ENCODE measurements around the gene ITM2C.

ITM2C gene

DNA sequence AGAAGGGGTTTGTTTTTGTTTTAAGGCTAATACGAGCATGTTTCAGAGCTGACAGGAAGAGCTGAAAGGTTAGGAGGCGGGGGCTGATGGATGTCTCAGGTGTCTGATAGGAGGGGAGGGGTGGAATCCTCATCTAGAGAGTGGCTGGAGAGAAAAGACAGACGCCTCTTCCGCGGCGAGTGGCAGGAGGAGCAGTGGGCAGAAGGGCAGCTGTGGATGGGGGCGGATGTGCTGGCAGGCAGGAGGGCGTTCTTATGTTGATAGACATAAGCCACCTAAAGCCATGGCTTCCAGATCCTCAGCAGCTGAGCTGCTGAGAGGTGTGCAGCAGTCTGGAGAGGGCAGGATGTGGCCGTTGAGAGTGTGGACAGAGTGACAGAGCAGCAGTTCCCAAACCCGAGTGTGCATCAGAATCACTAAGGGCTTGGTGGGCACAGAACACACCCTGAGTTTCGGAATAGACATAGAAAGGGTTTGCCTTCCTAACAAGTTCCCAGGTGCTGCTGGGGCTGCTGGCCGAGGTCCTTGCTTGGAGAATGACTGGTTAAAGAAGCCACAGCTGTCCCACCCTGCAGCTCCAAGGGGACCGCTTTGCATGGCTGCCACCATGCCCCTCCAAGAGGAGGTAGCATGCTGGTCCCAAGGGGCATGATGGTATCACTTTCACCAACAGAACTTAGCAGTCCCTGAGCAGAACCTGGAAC lies 3.0 kb upstream of the ITM2C start:
- DNase-seq: peak in 2 of 3 experiments; percentile 31 to 39

DNA sequence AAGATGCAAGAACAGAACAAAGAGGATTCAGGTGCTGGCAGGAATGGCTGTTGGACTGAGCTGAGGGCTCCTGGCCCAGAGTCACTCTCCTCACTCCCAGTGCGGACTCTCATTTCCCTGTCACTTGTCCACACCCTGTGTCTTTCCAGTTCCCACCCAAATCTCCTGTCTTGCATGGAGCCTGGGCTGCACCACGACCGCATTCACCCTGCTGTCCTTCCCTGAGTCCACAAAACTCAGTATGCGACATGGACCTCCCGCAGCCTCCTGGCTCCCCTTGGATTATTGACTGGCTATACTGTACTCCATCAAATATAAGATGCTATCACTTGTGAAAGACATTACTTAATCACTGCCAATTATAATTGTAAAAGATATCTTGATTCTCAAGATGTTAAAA lies 2.5 kb upstream of the ITM2C start:
- no peak for DNase-seq

DNA sequence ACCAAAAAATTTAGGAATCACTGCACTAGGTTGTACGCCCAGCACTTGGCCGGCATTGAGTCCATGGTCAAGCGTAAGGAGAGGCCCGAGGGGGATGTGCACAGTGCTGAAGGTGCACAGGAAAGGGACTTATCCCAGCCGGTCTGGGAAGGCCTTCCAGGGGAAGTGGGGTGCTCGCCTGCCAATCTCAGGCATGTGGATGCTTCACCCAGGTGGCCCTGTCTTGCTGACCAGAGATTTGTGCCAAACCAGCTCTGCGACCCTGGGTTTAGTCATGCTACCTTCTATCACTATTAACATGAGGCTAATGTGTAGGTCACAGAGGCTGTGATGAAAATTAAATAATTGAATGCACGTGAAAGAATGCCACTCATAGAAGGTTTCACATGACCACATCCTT lies 1.7 kb upstream of the ITM2C start:
- DNase-seq: no peak

DNA sequence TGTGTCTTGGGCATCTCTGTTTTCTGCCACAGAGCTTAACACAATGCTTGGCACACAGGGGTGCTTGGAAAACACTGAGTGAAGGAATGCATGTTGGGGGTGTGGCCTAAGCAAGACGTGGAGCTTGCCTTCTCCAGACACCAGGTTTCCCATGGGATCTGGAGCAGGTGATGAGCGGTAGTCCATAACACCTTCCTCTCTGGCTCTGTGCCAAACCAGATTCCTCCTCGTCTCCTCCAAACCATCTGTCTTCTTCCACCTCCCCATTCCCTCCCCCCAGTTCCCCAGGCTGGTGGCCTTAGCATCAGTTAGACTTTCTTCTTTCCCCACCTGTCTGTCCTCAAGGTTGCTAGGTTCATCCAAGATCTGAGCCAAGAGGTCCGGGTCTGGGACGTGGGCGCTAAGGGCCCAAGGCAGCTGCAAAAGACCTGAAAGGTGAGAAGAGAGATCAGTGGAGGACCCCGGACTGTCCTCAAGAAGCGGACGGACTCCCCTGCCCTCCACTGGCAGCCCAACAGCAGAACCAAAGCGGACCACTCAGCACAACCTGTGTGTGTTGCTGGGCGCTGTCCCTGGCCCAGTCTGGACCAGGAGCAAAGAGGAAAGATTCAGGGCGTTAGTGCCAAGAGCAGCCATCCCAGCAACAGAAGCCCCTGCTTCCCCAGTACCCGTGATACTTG lies 1.2 kb upstream of the ITM2C start:
- DNase-seq: peak in 2 of 3 experiments; percentile 6 to 24

DNA sequence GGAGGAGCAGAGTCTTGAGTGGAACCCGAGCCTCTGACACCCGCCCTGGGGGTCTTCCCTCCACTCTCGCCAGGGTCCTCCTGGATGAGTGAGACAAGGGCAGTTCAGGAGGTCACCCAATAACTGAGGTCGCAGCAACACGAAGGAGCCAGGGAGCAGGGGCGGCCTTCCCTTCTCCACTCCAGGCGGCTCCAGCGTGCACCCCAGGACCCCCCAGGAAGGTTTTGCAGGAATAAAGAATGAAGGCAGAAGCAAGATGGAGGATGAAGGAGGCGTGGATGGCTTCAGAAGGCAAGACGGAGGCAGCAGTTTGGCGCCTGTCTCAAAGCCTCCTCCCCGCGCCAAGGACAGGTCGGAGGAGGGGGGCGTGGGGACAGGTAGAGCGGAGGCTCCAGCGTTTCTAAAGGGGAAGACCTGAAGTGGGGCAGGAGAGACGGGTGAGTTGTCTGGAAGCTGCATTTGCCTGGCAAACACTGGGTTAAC lies 579 bp upstream of the ITM2C start:
- DNase-seq: peak in 1 of 3 experiments; percentile 27

DNA sequence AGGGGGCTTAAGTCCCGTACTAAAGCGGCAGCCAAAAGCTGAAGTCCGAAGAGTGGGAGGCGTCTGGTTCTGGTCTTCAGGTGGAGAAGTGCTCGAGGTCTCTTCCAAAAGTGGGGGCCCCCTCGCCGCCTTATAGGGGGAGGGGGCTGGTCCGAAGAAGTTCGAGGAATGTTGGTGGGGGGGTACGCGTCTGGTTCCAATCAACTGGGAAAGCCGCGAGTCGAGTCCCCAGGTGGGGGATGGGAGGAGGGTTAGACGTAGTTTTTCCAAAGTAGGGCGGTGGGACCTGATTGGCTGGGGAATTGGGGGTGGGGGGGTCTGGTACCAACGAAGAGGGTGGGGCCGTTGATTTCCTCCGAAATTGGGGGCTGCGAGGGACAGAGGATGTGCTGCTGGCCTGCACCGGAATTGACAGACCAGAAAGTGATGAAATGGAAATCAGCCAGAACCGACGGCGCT lies 594 bp downstream of the ITM2C start:
- DNase-seq: peak in 1 of 3 experiments; percentile 51

DNA sequence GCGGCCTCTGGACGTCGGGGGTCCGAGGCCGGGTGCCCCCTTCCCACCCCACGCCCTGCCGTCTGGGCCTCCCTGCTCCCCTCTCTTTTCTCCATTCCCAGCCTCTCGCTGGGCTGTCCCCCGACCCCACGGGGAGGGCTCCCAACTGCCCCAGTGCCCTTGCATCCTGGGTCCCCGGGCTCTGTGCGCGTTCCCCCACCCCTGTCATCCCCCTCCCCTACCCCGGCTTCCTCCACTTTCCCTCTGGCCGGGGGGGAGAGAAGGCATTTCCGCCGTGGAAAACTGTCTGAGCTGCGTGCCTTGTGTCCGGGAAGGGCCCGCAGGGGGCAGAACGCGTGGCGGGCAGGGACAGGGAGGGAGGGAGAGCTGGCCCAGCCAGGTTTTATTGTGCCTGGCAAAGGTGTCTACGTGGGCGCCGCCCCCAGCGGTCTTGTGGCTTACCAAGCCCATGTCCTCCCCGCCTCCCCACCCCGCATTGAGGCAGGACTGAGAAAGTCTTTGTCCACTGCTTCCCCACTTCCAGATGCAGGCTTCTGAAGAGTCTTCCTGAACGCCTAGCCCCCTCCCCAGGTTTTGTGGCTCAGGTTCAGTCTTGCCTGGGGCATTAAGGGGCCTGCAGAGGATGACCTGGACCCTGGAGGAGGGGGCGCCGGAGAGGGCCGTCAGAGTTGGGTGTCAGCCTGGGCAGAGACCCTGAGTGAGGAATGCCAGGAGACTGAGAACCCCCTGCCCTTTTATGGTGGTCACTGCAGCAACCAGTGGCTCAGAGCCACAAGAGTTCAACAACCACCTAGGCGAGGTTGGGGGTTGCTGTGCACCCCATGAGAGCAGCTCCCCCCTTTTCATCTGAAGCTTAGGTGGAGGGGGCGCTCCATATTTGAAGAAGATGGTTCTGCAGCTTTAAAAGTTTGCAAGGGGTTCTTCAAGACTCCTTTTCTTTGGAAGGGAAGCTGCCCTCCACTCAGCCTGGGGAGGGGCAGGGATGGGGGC lies 1.3 kb downstream of the ITM2C start:
- DNase-seq: peak in 2 of 3 experiments; percentile 55 to 59

DNA sequence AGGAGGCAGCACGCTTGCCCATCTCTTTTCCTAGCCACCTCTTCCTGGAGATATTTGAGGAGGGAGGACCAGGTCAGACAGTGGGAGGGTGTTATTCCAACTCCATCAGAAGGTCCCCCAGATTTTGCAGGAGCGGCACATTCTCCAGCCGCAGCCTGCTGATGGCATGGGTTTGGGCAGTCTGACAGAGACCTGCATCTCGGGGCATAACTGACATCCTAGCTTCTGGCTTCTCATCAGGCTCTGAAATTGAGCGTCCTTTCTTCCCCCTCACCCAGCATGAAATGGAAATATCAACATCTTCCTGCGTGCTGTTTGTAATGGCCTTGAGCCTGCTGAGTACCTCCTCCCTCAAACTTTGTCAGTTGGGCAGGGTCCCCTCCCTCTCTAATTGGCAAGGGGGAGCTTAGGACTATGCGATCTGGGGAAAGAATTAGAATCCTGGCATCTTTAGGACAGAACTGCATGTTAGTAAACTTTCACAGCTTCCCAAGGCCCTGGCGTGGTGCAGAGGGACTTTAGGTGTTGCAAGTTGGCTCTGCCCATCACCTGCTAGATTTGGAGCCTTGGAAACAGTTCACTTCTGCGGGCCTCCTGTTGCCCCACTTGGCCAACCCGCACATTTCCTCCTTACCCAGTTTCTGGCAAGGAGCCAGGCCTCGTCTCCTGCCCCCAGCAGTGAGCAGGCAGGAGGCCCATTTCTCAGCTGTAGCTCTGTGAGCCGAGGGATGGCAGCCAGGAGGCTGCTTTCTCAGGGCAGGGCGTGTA lies 2.2 kb downstream of the ITM2C start:
- DNase-seq: peak in 2 of 3 experiments; percentile 34 to 76

DNA sequence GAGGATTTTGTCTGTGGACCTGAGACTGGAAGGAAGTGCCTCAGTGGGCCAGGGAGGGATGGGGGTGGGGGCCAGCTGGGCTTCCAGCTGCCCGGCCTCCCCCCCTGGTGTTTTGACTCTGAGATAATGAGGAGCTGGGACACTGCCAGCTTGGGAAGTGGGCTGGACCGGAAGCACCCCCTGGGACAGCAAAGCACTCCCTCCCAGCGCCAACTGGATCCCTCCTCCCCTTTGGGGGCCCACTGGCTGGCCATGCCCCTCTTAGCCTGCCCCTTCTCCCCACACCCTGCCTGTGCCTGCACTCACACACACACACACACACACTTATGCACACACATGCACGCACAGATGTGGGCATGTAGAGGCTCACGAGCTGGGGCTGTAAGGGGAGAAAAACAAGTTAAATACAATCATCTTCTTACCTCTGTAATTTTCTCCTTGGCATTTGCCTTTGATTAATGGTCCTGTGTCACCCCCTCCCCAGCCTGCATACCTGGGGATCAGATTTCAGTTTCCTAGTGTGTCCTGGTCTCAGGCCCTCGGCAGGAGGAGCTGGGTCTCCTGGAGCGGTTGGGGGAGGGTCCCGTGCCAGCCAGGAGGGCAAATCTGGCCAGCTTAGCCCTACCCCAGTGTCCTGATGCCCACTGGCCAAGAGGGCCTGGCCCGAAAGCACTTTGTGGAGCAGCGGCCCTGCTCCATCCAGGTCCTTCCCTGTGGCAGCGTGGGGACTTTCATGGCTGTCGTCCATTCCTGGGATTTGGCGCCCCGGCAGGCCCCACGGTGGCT lies 3.6 kb downstream of the ITM2C start:
- DNase-seq: peak in 2 of 3 experiments; percentile 70 to 91

DNA sequence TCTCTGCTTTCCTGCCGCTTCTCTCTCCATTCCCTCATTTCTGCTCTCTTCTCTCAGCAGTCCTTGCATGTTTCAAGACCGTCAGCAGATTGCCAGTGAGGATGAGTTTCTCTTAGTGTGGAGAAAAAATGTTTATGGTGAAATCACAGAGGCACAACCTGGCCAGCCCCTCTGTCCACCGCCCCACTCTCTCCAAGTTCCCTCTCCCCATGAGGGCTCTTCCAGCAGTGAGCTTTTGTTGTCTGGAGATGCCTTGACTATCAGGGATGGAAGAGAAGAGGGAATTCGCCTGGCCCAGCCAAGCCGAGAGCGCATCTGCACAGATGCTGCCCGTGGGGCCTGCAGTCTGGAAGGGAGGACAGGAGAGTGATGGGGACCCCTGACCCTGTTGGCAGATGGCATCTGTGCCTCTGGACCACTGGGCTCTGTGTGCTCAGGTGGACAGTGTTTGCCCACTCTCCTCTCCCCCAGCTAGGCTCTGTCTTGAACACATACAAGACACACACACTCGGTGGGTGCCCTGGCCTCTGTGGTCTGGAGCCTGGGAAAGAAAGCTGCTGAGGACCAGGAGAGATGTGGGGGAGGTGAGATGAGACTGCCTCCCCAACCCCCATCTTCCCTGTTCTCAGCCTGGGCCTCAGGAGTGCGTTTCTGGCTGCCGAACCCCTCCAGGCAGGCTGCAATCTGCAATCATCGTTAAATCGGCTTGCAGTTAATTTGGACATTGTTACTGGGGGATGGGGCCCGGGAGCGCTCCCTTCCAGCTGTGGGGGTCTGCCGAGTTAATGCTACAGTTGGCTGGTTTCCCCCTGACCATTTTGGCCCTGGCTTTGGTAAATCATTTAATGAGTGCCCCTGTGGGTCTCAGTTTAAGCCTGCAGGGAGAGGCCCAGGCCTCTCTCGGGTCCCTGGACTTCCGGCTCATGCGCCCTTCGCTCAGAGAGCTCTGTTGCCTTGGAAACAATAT lies 4.5 kb downstream of the ITM2C start:
- peak in 1 of 3 experiments; percentile 37 for DNase-seq

DNA sequence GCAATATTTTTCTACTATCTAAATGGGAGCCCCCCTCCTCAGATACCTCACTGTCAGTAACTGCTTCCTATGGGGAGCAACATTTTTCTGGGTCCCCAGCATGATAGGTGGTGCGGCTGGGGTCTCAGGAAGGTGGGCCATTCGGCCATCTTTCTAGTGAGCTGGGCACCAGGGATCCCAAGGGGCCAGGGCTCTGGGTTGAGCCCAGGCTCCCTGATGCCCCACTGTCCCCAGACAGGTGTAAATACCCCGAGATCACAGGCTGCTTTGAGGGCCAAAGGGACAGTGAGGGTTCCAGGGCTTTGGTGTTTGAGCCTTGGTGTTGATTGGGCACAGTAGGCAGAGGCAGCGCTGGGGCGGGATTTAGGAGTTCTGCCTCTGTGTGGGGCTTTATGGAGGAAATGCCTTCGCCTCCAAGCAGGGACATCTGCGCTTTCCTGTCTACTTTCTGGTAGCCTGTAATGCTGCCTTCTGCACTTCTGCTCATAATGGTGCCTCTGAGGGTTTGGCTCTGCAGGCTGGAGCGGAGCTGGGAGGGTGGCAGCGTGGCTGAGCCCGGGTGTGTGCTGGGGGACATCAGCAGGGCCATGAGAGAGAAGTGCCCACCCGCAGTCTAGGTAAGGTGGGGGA lies 5.3 kb downstream of the ITM2C start:
- no peak for DNase-seq

DNA sequence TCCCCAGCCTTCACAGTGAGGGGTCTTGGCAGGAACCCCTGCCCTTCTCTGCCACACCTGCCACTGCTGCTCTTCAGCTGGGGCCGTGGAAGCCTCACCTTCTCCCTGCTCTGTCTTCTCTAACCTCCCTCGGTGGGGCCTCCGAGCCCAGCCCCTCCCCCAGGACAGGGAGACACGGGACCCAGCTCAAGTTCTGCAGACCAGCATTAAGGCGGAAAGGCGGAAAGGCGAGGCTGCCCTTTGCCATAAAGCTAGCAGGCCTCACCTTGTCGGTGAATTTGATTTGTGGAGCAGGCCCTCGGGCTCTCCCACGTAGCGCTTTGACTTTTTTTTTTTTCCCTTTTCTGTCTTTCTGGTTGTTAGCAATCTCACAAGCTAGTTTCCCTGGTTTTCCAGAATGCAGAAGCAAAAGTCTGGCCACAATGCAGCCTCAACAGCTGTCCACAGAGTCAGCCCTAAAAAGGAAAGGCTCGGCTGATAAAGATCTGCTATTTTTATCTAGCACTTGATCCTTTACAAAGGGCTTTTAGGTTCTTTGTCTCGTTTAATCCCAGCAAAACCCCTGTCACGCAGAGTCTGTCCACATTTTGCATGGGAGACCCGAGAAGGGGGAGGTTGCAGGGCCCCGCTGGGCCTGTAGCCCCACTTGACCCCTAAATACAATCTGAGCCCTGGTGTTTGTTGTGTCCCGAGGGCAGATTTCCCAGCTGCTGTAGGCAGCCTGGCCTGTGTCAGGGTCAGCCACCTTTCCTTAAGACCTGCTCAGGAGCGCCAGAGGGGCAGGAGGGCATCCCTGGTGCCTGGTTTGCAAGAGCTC lies 6.0 kb downstream of the ITM2C start:
- peak in 2 of 3 experiments; percentile 8 to 53 for DNase-seq

DNA sequence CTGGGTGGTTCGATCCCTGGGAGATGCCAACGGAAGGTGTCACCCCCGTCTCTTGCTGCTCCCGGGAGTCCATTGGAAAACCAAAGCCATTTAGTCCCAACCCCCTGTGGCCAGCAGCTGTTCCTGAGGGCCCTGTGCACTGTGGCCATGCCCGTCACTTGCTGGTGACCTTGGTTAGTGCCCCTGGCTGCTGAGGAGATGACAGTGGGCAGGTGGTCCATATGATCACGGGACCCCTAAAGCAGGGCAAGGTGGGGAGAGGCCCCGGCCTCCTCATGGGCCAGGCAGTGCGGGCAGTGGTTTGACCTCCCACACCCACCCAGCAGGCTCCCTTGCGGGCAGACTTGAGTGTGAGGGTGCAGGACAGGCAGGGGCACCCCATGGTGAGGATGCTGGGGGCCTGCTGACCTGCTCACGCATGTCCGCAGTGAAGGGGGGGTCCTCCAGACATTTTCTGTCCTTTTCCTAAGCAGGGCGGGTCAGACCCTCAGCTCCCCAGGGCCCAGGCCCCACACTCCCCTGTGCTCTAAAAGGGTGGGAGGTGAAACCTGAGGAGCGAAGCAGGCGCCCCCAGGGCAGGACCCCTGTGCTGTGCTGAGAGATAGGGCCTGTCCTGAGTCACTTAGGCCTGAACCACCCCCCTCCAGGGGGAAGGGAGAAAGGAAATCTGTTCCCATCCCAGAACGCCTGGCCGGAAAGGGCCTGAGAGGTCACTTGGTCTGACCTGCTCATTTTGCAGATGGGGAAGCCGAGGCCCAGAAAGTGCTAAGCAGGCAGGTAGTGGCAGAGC lies 6.8 kb downstream of the ITM2C start:
- DNase-seq: no peak

DNA sequence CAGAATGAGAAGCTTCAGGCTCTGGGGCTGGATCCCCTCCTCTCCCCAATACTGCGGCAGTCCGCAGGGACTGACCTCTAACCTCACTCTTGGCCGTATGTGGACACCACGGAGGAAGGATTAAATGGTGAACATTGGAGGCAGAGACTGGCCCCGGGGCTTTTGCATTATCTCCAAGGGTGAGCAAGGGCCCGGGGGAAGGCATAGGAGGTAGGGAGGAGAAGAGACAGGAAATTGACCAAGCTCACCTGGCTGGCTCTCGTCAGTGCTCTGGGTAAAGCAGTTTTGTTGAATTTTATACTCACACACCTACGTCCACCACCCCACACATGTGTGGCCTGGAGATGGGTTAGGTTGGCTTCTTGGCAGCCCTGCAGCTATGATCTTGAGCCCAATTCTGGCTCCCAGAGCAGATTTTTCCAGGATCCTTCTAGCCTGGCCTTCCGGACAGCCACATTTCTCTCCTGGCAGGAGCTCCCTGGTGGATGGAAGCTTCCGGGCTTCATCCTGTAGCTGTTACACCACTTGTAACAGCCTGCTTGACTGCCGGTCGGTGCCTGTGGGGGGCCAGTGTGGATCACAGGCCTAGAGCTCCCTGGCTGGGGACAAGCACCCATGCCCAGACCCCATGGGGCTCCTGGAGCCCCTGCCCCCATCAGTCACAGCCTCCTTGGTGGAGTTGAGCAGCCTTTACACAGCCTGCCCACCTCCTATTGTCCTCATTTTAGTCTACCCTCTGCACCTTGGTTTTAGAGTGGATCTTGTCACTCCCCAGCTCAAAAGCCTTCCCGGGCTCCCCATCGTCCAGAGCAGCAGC lies 7.6 kb downstream of the ITM2C start:
- no peak for DNase-seq

DNA sequence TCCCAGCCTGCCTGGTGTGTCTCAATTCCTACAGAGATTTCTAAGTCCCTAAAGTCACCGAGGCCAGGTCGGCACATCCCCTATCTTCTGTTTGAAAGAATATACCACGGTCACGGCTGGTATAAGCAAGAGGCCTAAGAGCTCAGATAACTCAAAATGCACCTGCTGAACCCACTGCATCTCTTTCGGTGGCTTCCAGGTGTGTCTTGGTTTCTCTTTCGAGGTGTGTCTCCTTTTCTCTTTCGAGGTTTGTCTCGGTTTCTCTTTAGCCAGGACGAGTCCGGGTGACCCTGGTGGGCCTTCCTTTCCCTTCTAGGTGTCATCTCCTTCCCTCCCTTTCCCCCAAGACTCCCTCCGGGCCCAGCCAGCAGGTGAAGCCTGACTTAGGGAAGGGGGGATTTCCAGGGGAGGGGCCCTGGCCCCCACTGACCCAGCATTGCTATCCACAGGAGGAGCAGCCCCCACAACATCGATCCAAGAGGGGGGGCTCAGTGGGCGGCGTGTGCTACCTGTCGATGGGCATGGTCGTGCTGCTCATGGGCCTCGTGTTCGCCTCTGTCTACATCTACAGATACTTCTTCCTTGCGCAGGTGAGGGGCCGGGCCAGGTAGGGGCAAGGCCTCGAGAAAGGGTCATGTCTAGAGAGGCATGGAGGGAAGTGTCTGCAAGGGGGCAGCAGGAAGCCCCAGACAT lies 8.4 kb downstream of the ITM2C start:
- DNase-seq: no peak
